ENCODE measurements around the gene OCA2. TPM values are rescaled to one million over a fixed set of nuclear protein-coding genes. Genes with fewer than 3 reads are reported as not detected.
"Not testable (repeated sequence)": the region's sequence is repeated elsewhere in the genome, so short reads cannot be mapped to it uniquely, and the experiment has no call there.

The OCA2 gene
- polyA plus RNA-seq, 1 donor from 2014 or later: 0.97 TPM

DNA sequence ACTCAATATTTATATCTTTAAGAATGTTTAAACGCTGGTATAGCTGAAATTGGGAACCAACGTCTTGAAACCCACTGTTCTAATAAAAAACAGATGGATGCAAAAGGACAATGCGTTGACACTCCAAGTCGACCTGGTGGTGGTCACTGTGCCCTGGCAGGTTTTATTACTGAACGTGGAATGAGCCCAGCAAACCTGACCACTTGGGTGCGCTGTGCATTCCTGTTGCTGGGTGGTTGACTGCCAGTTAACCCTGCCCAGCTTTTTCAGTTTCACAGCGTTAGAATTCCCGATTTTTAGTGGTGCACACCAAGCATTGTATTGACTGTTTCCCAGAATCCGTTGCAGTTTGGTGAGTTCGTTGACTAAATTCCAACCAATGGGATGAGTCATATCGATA, 384.4 kb downstream of the OCA2 start:
- no peaks in the 10 kb centered on the region for H3K36me3 ChIP-seq (ENCODE audit: insufficient read depth, low read length)
- no peaks in the 10 kb centered on the region for H3F3A ChIP-seq (ENCODE audit: insufficient read depth, low read length, poor library complexity, severe bottlenecking)
- H2AFZ ChIP-seq (ENCODE audit: low read depth, low read length): no peak overlapping the region
- no peaks in the 10 kb centered on the region for H3K27me3 ChIP-seq (ENCODE audit: insufficient read depth, low read depth, low read length)
- TF ChIP-seq EZH2 (IDR thresholded peaks at IDR 0.05; ENCODE audit: borderline replicate concordance, insufficient read depth, low read length, poor library complexity, severe bottlenecking): no peak
- TF ChIP-seq, protein P1, sequence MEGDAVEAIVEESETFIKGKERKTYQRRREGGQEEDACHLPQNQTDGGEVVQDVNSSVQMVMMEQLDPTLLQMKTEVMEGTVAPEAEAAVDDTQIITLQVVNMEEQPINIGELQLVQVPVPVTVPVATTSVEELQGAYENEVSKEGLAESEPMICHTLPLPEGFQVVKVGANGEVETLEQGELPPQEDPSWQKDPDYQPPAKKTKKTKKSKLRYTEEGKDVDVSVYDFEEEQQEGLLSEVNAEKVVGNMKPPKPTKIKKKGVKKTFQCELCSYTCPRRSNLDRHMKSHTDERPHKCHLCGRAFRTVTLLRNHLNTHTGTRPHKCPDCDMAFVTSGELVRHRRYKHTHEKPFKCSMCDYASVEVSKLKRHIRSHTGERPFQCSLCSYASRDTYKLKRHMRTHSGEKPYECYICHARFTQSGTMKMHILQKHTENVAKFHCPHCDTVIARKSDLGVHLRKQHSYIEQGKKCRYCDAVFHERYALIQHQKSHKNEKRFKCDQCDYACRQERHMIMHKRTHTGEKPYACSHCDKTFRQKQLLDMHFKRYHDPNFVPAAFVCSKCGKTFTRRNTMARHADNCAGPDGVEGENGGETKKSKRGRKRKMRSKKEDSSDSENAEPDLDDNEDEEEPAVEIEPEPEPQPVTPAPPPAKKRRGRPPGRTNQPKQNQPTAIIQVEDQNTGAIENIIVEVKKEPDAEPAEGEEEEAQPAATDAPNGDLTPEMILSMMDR (IDR thresholded peaks at IDR 0.05; ENCODE audit: poor library complexity, severe bottlenecking): no peak
- no peak for TF ChIP-seq MXI1 (conservative IDR thresholded peaks at IDR 0.05; ENCODE audit: poor library complexity, severe bottlenecking)
- no peak for TF ChIP-seq TAF1 (IDR thresholded peaks at IDR 0.05; ENCODE audit: low read depth)
- TF ChIP-seq, protein P2, sequence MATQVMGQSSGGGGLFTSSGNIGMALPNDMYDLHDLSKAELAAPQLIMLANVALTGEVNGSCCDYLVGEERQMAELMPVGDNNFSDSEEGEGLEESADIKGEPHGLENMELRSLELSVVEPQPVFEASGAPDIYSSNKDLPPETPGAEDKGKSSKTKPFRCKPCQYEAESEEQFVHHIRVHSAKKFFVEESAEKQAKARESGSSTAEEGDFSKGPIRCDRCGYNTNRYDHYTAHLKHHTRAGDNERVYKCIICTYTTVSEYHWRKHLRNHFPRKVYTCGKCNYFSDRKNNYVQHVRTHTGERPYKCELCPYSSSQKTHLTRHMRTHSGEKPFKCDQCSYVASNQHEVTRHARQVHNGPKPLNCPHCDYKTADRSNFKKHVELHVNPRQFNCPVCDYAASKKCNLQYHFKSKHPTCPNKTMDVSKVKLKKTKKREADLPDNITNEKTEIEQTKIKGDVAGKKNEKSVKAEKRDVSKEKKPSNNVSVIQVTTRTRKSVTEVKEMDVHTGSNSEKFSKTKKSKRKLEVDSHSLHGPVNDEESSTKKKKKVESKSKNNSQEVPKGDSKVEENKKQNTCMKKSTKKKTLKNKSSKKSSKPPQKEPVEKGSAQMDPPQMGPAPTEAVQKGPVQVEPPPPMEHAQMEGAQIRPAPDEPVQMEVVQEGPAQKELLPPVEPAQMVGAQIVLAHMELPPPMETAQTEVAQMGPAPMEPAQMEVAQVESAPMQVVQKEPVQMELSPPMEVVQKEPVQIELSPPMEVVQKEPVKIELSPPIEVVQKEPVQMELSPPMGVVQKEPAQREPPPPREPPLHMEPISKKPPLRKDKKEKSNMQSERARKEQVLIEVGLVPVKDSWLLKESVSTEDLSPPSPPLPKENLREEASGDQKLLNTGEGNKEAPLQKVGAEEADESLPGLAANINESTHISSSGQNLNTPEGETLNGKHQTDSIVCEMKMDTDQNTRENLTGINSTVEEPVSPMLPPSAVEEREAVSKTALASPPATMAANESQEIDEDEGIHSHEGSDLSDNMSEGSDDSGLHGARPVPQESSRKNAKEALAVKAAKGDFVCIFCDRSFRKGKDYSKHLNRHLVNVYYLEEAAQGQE (IDR thresholded peaks at IDR 0.05; ENCODE audit: borderline replicate concordance): no peak
- no peak overlapping the region for H3K4me2 ChIP-seq (ENCODE audit: low read length)
- H3K9me2 ChIP-seq (ENCODE audit: insufficient read depth, low read length): no peaks in the 10 kb centered on the region
- H3K4me3 ChIP-seq (ENCODE audit: low read length): no peak overlapping the region
- H4K20me1 ChIP-seq (ENCODE audit: insufficient read depth): no peaks in the 10 kb centered on the region
- H3K27ac ChIP-seq (ENCODE audit: low read length): no peak overlapping the region
- no peaks in the 10 kb centered on the region for H3K79me2 ChIP-seq (replicated peaks; ENCODE audit: insufficient read depth, low read length)
- H3K9me3 ChIP-seq (ENCODE audit: low read length): peaks cover 15% of the 10 kb centered on the region
- H3K9ac ChIP-seq (ENCODE audit: low read length): no peak overlapping the region

DNA sequence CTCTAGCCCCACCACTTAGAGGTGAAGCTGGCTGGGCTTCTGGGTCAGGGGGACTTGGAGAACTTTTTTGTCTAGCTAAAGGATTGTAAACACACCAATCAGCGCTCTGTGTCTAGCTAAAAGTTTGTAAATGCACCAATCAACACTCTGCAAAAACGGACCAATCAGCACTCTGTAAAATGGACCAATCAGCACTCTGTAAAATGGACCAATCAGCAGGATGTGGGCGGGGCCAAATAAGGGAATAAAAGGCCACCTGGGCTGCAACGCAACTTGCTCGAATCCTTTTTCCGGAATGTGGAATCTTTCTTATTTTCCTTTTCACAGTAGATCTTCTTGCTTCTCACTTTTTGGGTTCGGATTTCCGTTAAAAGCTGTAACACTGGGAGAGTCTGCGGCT, 385.3 kb downstream of the OCA2 start:
- not testable (repeated sequence) for H3F3A ChIP-seq (ENCODE audit: insufficient read depth, low read length, poor library complexity, severe bottlenecking); H2AFZ ChIP-seq (ENCODE audit: low read depth, low read length); H3K36me3 ChIP-seq (ENCODE audit: insufficient read depth, low read length); H3K9ac ChIP-seq (ENCODE audit: low read length); H3K79me2 ChIP-seq (replicated peaks; ENCODE audit: insufficient read depth, low read length); H3K9me2 ChIP-seq (ENCODE audit: insufficient read depth, low read length); H3K27ac ChIP-seq (ENCODE audit: low read length); H3K4me2 ChIP-seq (ENCODE audit: low read length); H3K27me3 ChIP-seq (ENCODE audit: insufficient read depth, low read depth, low read length); H4K20me1 ChIP-seq (ENCODE audit: insufficient read depth); H3K4me3 ChIP-seq (ENCODE audit: low read length)
- H3K9me3 ChIP-seq (ENCODE audit: low read length): peaks cover 15% of the 10 kb centered on the region

DNA sequence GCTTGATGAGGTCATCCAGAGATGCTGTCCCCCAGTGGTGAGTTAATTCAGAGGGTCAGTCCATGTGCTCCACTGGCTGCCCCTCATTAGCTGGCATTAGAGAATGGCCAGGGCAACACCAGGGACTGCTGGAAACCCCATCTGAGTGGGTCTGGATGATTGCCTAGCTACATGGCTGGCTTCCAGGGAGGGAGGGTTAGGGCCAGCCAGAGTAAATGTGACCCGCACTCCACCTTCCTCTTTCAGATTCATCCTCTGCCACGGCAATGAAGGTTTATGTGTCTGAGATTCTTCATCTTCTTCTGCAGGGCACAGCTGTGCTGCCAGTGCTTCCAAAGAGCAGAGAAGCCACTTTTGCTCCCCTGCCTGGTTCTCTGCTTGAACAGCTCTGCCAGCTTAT, 391.9 kb downstream of the OCA2 start:
- H4K20me1 ChIP-seq (ENCODE audit: insufficient read depth): no peaks in the 10 kb centered on the region
- no peak overlapping the region for H3K4me3 ChIP-seq (ENCODE audit: low read length)
- no peak overlapping the region for H3K27ac ChIP-seq (ENCODE audit: low read length)
- H3K27me3 ChIP-seq (ENCODE audit: insufficient read depth, low read depth, low read length): no peaks in the 10 kb centered on the region
- H3K36me3 ChIP-seq (ENCODE audit: insufficient read depth, low read length): no peaks in the 10 kb centered on the region
- no peak overlapping the region for H2AFZ ChIP-seq (ENCODE audit: low read depth, low read length)
- H3K9me2 ChIP-seq (ENCODE audit: insufficient read depth, low read length): no peaks in the 10 kb centered on the region
- H3K79me2 ChIP-seq (replicated peaks; ENCODE audit: insufficient read depth, low read length): no peaks in the 10 kb centered on the region
- TF ChIP-seq TAF1 (IDR thresholded peaks at IDR 0.05; ENCODE audit: low read depth): no peak
- TF ChIP-seq, protein P2 (IDR thresholded peaks at IDR 0.05; ENCODE audit: borderline replicate concordance): no peak
- no peak for TF ChIP-seq MXI1 (conservative IDR thresholded peaks at IDR 0.05; ENCODE audit: poor library complexity, severe bottlenecking)
- TF ChIP-seq POLR2AphosphoS5 (IDR thresholded peaks at IDR 0.05): no peak
- H3K4me2 ChIP-seq (ENCODE audit: low read length): no peak overlapping the region
- H3F3A ChIP-seq (ENCODE audit: insufficient read depth, low read length, poor library complexity, severe bottlenecking): no peaks in the 10 kb centered on the region
- no peak overlapping the region for H3K9ac ChIP-seq (ENCODE audit: low read length)
- H3K9me3 ChIP-seq (ENCODE audit: low read length): no peaks in the 10 kb centered on the region

Measured in neural cell (in vitro differentiated cells).